Prostate gland (tissue), 2 donors: Measurements from ENCODE around the gene GPC5. TPM values are rescaled to one million over a fixed set of nuclear protein-coding genes. Genes with fewer than 3 reads are reported as not detected.

Source experiments
- DNase-seq: peaks from one replicate; pipeline ENCODE4 v3.0.0-alpha.2; 2019; ENCODE audit warnings: low spot score
- H3K27ac ChIP-seq, 2 donors: fragments of 200-600 bp; sonication (generic); 2 replicates each; pipeline ENCODE4 v1.5.1; 2017 to 2019
- H3K27me3 ChIP-seq: fragments of 200-600 bp; sonication (generic); replicated peaks from 2 replicates; pipeline ENCODE4 v1.5.1; 2019; ENCODE audit not compliant: insufficient read depth
- H3K36me3 ChIP-seq, 2 donors: fragments of 200-600 bp; sonication (generic); 1 replicate in 1 of 2; 2 replicates in 1 of 2; pipeline versions ENCODE4 v1.5.1 to v1.8.1; 2017 to 2019
- H3K4me1 ChIP-seq: fragments of 200-600 bp; sonication (generic); replicated peaks from 2 replicates; pipeline ENCODE4 v1.5.1; 2019
- H3K4me3 ChIP-seq, 2 donors: fragments of 200-600 bp; sonication (generic); 2 replicates each; pipeline ENCODE4 v1.5.1; 2017 to 2019
- H3K9me3 ChIP-seq: fragments of 200-600 bp; sonication (generic); 2 replicates; pipeline ENCODE4 v1.5.1; 2017
- CTCF ChIP-seq, 4 experiments: fragments of 200-600 bp in 2 of 4; fragments of 450-650 bp in 2 of 4; sonication (generic) in 2 of 4; IDR thresholded peaks; 1 replicate in 3 of 4; 2 replicates in 1 of 4; pipeline ENCODE4 v1.5.1; 2016 to 2019; ENCODE audit warnings: antibody characterized with exemption in 4 of 4, mild to moderate bottlenecking in 2 of 4, moderate library complexity in 2 of 4
- POLR2A ChIP-seq: fragments of 450-650 bp; IDR thresholded peaks from one replicate; pipeline ENCODE4 v1.6.1; 2016; ENCODE audit warnings: antibody characterized with exemption, mild to moderate bottlenecking
- POLR2AphosphoS5 ChIP-seq: sonication (generic); formaldehyde crosslinking; IDR thresholded peaks from one replicate; pipeline ENCODE4 v1.6.1; 2017; ENCODE audit warnings: antibody characterized with exemption
- WGBS: methylation state at CpG from one replicate; pipeline ENCODE4 v1.1.5; 2018; 5-methylcytosine and 5-hydroxymethylcytosine counted together
- intact Hi-C: fragments of 100-400 bp; cut with DNase I; formaldehyde crosslinking; loops from one replicate; pipeline ENCODE4 v1.14.2; 2022
- total RNA-seq, 2 donors: library from RNA; depleted of rRNA; stranded (reverse); fragments of >200 nt; gene quantifications; one replicate each; pipeline ENCODE4 v1.1.0, GENCODE V29; 2016

GPC5 gene
- total RNA-seq, 2 donors from 2014 or later: 0.23 to 35.0 TPM

DNA sequence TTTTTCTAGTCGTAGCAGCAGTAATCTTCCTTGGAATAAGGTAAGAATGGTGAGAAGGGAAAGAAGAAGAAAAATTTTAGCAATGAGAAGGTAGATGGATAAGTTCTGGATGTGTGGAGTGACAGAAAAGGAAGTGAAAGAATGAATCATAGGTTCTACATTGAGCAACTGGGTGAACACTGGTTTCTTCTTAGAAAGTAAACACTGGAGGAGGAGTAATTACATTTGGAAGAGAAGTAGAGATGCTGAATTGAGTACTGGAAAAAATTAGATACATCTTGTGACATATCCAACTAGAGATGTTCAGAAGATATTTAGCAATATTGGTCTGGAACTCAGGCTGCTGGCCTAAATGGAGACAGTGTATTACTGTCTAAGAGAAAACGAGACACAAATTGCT is 148.5 kb downstream of the GPC5 start:
- H3K4me3 ChIP-seq: no peak overlapping the region
- no peak overlapping the region for H3K27ac ChIP-seq
- H3K36me3 ChIP-seq: no peaks in the 10 kb centered on the region
- H3K27me3 ChIP-seq: no peaks in the 10 kb centered on the region
- 81% methylated on average over 2 of the region's 2 CpGs for WGBS
- TF ChIP-seq POLR2A (no peak), POLR2AphosphoS5 (no peak), CTCF (IDR thresholded peaks at IDR 0.05) (no peak)
- no peaks in the 10 kb centered on the region for H3K9me3 ChIP-seq
- no peaks in the 10 kb centered on the region for H3K4me1 ChIP-seq
- no peak for DNase-seq
- intact Hi-C loops: no loop called here

- no peak for TF ChIP-seq POLR2A
- no peak for TF ChIP-seq POLR2AphosphoS5
- no peak for TF ChIP-seq CTCF (IDR thresholded peaks at IDR 0.05)
These were observed 155.2 kb downstream of the GPC5 start for GRCh38 chr13:91553584-91553983.

GRCh38 chr13:91554101-91554500 is 155.7 kb downstream of the GPC5 start:
- no peaks in the 10 kb centered on the region for H3K9me3 ChIP-seq
- no peaks in the 10 kb centered on the region for H3K27me3 ChIP-seq
- intact Hi-C loops: no loop called here
- WGBS: 75% methylated on average over 1 of the region's 1 CpG
- no peak for DNase-seq
- no peak for TF ChIP-seq CTCF (IDR thresholded peaks at IDR 0.05)
- no peak for TF ChIP-seq POLR2A
- no peak for TF ChIP-seq POLR2AphosphoS5
- no peak overlapping the region for H3K4me3 ChIP-seq
- H3K36me3 ChIP-seq: no peaks in the 10 kb centered on the region
- H3K4me1 ChIP-seq: no peaks in the 10 kb centered on the region
- no peak overlapping the region for H3K27ac ChIP-seq

More at GRCh38 chr13:91553584-91553983, 155.2 kb downstream of the GPC5 start:
- no peaks in the 10 kb centered on the region for H3K36me3 ChIP-seq
- no peak for DNase-seq
- H3K27me3 ChIP-seq: no peaks in the 10 kb centered on the region
- no peaks in the 10 kb centered on the region for H3K9me3 ChIP-seq
- whole genome bisulfite sequencing: 90% methylated on average over 2 of the region's 2 CpGs
- intact Hi-C loops: no loop called here
- H3K4me1 ChIP-seq: no peaks in the 10 kb centered on the region
- no peak overlapping the region for H3K27ac ChIP-seq
- H3K4me3 ChIP-seq: no peak overlapping the region

DNA sequence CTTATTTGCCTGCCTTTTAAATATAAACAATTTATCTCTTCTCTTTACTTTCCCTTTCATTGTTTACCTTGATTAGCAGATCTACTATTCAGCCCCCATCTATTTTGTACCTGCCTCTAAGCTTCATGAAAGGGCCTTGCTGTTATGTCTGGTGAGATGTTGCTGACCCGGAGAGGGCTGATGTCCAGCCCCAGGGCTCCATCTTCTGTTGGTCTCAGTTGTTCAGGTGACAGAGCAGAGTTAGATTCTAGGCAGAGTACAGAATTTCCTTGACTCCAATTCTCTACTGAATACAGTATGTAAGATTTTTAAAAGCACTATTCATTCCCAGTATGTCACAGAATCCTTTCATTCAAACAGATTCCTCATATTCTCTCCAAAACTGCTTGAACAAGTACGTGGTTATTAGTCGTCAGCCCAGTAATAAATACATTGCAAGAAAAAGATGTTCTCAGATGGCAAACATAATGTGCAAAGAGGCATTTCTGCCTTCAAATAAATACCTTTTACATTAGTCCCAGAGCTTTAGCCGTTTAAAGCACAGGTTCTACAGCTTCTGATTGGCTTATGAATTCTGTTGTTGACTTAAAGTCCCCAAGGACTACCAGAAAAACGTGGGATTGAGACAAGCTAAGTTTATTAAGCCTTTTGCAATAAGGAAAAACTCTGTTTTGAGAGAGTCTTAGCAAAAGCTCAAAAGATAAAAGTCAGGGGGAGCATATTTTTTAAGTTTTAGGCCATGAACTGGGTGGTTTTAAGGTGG is 159.1 kb downstream of the GPC5 start:
- Histone ChIP-seq H3K27me3 (no peaks in the 10 kb centered on the region), H3K9me3 (no peaks in the 10 kb centered on the region), H3K4me1 (no peaks in the 10 kb centered on the region), H3K27ac (no peak overlapping the region), H3K36me3 (no peaks in the 10 kb centered on the region), H3K4me3 (no peak overlapping the region)
- WGBS: 34% methylated on average over 5 of the region's 5 CpGs
- intact Hi-C loops: no loop called here
- no peak for TF ChIP-seq POLR2A
- TF ChIP-seq POLR2AphosphoS5: no peak
- TF ChIP-seq CTCF (IDR thresholded peaks at IDR 0.05): no peak
- no peak for DNase-seq

- no peak for DNase-seq
- H3K4me3 ChIP-seq: no peak overlapping the region
- no peaks in the 10 kb centered on the region for H3K27me3 ChIP-seq
- no peaks in the 10 kb centered on the region for H3K36me3 ChIP-seq
- no peaks in the 10 kb centered on the region for H3K9me3 ChIP-seq
- no peak overlapping the region for H3K27ac ChIP-seq
- TF ChIP-seq POLR2A (no peak), CTCF (IDR thresholded peaks at IDR 0.05) (no peak), POLR2AphosphoS5 (no peak)
- H3K4me1 ChIP-seq: no peaks in the 10 kb centered on the region
- intact Hi-C loops: no loop called here
- WGBS: 60% methylated on average over 5 of the region's 5 CpGs
These were observed 165.4 kb downstream of the GPC5 start for GRCh38 chr13:91563799-91564198.
